Body of pancreas (tissue), 4 donors: ENCODE data around the gene UST.

Experiments used
- CTCF ChIP-seq, 7 experiments: fragments of 450-650 bp in 4 of 7; fragments of 200-600 bp in 3 of 7; sonication (generic) in 3 of 7; IDR thresholded peaks; one replicate each; pipeline ENCODE4 v1.5.1; 2016 to 2019; ENCODE audit warnings: antibody characterized with exemption in 7 of 7
- POLR2A ChIP-seq, 3 donors: fragments of 450-650 bp; IDR thresholded peaks; one replicate each; pipeline ENCODE4 v1.6.1; 2016; ENCODE audit warnings: antibody characterized with exemption in 3 of 3, mild to moderate bottlenecking in 2 of 3

GRCh38 chr6:148979014-148979901 is 232.4 kb downstream of the UST start:
- no peak for TF ChIP-seq CTCF (IDR thresholded peaks at IDR 0.05)
- no peak for TF ChIP-seq POLR2A (IDR thresholded peaks at IDR 0.05)
